Stomach (tissue), 9 donors: ENCODE data around the gene ASIP. TPM values are rescaled to one million over a fixed set of nuclear protein-coding genes. Genes with fewer than 3 reads are reported as not detected.

ENCODE experiments used
- DNase-seq, 2 donors: peaks; one replicate each; pipeline versions ENCODE4 v3.0.0 to v3.0.0-alpha.2; 2013 to 2019
- H3K27ac ChIP-seq, 5 donors: fragments of 200-600 bp in 4 of 5; sonication (generic) in 4 of 5; one replicate each; pipeline ENCODE4 v1.5.1; 2013 to 2019; ENCODE audit warnings: mild to moderate bottlenecking in 1 of 5, moderate library complexity in 1 of 5
- H3K27me3 ChIP-seq, 3 donors: fragments of 200-600 bp; sonication (generic); one replicate each; pipeline ENCODE4 v1.5.1; 2017 to 2019; ENCODE audit warnings: mixed run types in 1 of 3
- H3K36me3 ChIP-seq, 4 donors: fragments of 200-600 bp; sonication (generic); 1 replicate in 3 of 4; 2 replicates in 1 of 4; pipeline ENCODE4 v1.5.1; 2016 to 2019
- H3K4me1 ChIP-seq, 4 donors: fragments of 200-600 bp; sonication (generic); one replicate each; pipeline ENCODE4 v1.5.1; 2016 to 2019
- H3K4me3 ChIP-seq, 4 donors: fragments of 200-600 bp; sonication (generic) in 3 of 4; one replicate each; pipeline ENCODE4 v1.5.1; 2016 to 2019; ENCODE audit warnings: mild to moderate bottlenecking in 1 of 4
- H3K9me3 ChIP-seq, 4 donors: fragments of 200-600 bp; sonication (generic); one replicate each; pipeline ENCODE4 v1.5.1; 2016 to 2019
- EP300 ChIP-seq: sonication (generic); formaldehyde crosslinking; IDR thresholded peaks from one replicate; pipeline ENCODE4 v1.6.1; 2017; ENCODE audit warnings: antibody characterized with exemption
- POLR2A ChIP-seq, 4 donors: fragments of 450-650 bp; IDR thresholded peaks; one replicate each; pipeline ENCODE4 v1.6.1; 2016; ENCODE audit warnings: antibody characterized with exemption in 4 of 4, control low read depth in 2 of 4, mild to moderate bottlenecking in 1 of 4, moderate library complexity in 1 of 4
- POLR2AphosphoS5 ChIP-seq, 3 donors: sonication (generic); formaldehyde crosslinking; IDR thresholded peaks; one replicate each; pipeline ENCODE4 v1.6.1; 2016; ENCODE audit warnings: antibody characterized with exemption in 3 of 3
- WGBS, 5 donors: extraction: QIAGEN DNeasy Blood & Tissue Kit in 3 of 5; methylation state at CpG; one replicate each; pipeline versions ENCODE4 v1.1.5 to v1.1.7; 2013 to 2018; 5-methylcytosine and 5-hydroxymethylcytosine counted together
- intact Hi-C: fragments of 100-400 bp; cut with DNase I; formaldehyde crosslinking; loops from one replicate; pipeline ENCODE4 v1.15.1; 2023; ENCODE audit warnings: low total_unique reads
- polyA plus RNA-seq, 3 donors: library from polyadenylated mRNA; stranded (reverse); fragments of 200-250 nt; gene quantifications; one replicate each; pipeline ENCODE4 v1.2.3, GENCODE V29; 2013
- total RNA-seq, 5 donors: library from RNA; depleted of rRNA; stranded (reverse); fragments of >200 nt; gene quantifications; one replicate each; pipeline versions ENCODE4 v1.1.0 to v1.2.3, GENCODE V29; 2014 to 2016
- TF ChIP-seq, protein P1 (sequence below), 7 experiments: fragments of 450-650 bp in 4 of 7; fragments of 200-600 bp in 3 of 7; sonication (generic) in 3 of 7; IDR thresholded peaks; one replicate each; pipeline ENCODE4 v1.5.1; 2016 to 2019; ENCODE audit warnings: antibody characterized with exemption in 7 of 7, control low read depth in 2 of 7, mild to moderate bottlenecking in 1 of 7
- donor health status: healthy with polysubstance abuse.
- donor health status: Bipolar disorder and iron deficiency.
- donor health status: healthy.

The ASIP gene
- total and polyA plus RNA-seq, 8 donors: 0.35 to 1.1 TPM; not detected in 6

DNA sequence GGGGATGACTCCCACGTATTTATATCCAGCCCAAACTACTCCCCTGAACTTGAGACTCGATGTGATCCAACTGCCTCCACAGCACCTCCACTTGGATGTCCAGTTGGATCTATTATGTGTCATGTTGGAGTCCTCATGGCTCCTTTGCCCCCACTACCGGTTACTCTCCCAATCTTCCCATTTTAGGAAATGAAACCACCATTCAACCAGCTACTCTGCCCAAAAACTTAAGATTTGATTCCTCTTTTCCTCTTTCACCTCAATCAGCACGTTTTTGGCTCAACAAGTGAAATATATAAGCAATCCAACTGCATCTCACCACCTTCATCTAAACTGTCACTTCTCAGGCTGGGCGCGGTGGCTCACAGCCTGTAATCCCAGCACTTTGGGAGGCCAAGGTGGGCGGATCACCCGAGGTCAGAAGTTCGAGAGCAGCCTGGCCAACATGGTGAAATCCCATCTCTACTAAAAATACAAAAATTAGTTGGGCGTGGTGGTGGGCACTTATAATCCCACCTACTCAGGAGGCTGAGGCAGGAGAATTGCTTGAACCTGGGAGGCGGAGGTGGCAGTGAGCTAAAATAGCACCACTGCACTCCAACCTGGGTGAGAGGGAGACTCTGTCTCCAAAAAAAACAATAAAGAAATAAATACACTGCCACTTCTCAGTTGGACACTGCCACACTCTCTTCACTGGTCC is 58.5 kb downstream of the ASIP start:
- DNase-seq: no peak
- 85 to 88% (median 86%) methylated on average over 11 of the region's 11 CpGs for WGBS, 5 donors
- peaks cover 19 to 35% (median 28%) of the 10 kb centered on the region in 4 donors for H3K4me1 ChIP-seq
- H3K4me3 ChIP-seq: no peak overlapping the region
- H3K36me3 ChIP-seq: peaks cover 0 to 9% (median 8%) of the 10 kb centered on the region in 4 donors
- TF ChIP-seq, protein P1, sequence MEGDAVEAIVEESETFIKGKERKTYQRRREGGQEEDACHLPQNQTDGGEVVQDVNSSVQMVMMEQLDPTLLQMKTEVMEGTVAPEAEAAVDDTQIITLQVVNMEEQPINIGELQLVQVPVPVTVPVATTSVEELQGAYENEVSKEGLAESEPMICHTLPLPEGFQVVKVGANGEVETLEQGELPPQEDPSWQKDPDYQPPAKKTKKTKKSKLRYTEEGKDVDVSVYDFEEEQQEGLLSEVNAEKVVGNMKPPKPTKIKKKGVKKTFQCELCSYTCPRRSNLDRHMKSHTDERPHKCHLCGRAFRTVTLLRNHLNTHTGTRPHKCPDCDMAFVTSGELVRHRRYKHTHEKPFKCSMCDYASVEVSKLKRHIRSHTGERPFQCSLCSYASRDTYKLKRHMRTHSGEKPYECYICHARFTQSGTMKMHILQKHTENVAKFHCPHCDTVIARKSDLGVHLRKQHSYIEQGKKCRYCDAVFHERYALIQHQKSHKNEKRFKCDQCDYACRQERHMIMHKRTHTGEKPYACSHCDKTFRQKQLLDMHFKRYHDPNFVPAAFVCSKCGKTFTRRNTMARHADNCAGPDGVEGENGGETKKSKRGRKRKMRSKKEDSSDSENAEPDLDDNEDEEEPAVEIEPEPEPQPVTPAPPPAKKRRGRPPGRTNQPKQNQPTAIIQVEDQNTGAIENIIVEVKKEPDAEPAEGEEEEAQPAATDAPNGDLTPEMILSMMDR (IDR thresholded peaks at IDR 0.05): no peak
- no peak for TF ChIP-seq POLR2AphosphoS5 (IDR thresholded peaks at IDR 0.05)
- no peak for TF ChIP-seq EP300
- TF ChIP-seq POLR2A (IDR thresholded peaks at IDR 0.05): no peak
- no peaks in the 10 kb centered on the region for H3K27me3 ChIP-seq
- intact Hi-C loops: no loop called here
- no peaks in the 10 kb centered on the region for H3K9me3 ChIP-seq
- no peak overlapping the region for H3K27ac ChIP-seq

DNA sequence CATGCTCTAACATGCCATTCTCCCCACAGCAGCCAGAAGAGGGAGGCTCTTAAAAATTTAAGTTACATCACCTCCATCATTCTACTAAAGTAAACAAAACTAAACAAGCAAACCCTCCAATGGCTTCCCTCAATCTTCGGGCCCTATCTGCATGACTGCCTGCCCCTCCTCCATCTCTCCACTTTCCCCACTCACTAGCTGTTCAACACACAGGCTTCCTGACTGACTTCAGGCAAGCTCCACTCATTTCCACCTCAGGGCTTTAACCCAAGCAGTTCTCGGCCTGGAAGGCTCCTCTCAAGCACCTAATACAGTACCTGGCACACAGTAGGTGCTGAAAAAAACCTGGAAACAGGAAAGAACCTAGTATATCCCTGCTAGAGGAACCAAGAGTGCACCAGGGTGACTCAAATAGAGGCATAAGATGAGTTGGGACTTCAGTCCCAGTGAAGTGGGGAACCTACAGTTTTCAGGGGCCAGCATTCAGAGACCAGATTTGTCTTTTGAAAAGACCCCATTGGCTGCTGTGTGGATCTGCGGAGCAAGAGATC is 59.1 kb downstream of the ASIP start:
- TF ChIP-seq POLR2AphosphoS5 (IDR thresholded peaks at IDR 0.05): no peak
- TF ChIP-seq, protein P1 (IDR thresholded peaks at IDR 0.05): no peak
- no peak for TF ChIP-seq POLR2A (IDR thresholded peaks at IDR 0.05)
- TF ChIP-seq EP300: no peak
- WGBS, 5 donors: 62 to 71% (median 70%) methylated on average over 3 of the region's 3 CpGs
- intact Hi-C loops: no loop called here
- Histone ChIP-seq H3K4me3 (no peak overlapping the region), H3K4me1 (peaks cover 19 to 36% (median 28%) of the 10 kb centered on the region in 4 donors), H3K36me3 (peaks cover 0 to 3% (median 2%) of the 10 kb centered on the region in 4 donors), H3K27ac (no peak overlapping the region), H3K27me3 (no peaks in the 10 kb centered on the region), H3K9me3 (no peaks in the 10 kb centered on the region)
- peak in 1 of 2 donors; percentile 27 for DNase-seq

DNA sequence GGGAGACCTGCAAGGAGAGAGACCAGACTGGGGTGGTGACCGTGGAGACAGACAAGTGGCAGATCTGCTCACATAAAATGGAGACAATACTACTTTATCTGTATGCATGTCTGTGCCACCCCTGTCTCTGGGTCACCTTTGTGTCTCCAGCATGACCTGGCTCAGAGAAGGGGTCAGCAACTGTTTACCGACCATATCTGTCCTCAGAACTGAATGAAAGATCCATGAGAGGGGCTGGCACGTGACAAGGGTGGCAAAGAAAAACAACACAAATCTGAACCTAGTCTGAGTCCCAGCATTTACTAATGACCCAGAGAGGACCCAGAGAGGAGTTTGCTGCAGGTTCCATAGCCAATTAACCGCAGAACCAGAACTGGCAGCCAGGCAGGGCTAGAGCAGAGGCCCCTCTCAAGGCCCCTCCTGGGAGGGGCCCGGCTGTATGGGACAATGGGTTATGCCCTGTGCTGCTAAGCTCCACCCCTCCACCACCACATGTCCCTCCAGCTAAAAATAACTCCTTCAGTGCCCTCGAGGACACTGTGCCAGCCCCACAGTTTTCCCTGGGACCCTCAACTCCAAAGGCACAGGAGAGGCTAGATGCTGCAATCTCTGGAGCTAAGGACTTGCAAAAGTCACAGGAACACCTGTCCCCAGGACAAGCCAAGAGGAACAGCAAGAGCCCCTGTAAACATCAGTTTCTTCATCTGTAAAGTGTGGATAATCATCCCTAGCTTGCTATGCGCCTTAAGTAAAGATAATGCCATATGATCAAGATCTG is 59.8 kb downstream of the ASIP start:
- DNase-seq: peak in 1 of 2 donors; percentile 56
- H3K36me3 ChIP-seq: no peaks in the 10 kb centered on the region
- TF ChIP-seq POLR2A (IDR thresholded peaks at IDR 0.05): no peak
- no peak for TF ChIP-seq POLR2AphosphoS5 (IDR thresholded peaks at IDR 0.05)
- no peak for TF ChIP-seq EP300
- TF ChIP-seq, protein P1 (IDR thresholded peaks at IDR 0.05): no peak
- peak overlapping the region in 1 of 4 donors; percentile 78 for H3K4me3 ChIP-seq
- intact Hi-C loops: no loop called here
- peak overlapping the region in 1 of 5 donors; percentile 5 for H3K27ac ChIP-seq
- no peaks in the 10 kb centered on the region for H3K27me3 ChIP-seq
- H3K9me3 ChIP-seq: no peaks in the 10 kb centered on the region
- 29 to 51% (median 42%) methylated on average over 7 of the region's 7 CpGs for WGBS, 5 donors
- peaks cover 19 to 39% (median 28%) of the 10 kb centered on the region in 4 donors for H3K4me1 ChIP-seq

DNA sequence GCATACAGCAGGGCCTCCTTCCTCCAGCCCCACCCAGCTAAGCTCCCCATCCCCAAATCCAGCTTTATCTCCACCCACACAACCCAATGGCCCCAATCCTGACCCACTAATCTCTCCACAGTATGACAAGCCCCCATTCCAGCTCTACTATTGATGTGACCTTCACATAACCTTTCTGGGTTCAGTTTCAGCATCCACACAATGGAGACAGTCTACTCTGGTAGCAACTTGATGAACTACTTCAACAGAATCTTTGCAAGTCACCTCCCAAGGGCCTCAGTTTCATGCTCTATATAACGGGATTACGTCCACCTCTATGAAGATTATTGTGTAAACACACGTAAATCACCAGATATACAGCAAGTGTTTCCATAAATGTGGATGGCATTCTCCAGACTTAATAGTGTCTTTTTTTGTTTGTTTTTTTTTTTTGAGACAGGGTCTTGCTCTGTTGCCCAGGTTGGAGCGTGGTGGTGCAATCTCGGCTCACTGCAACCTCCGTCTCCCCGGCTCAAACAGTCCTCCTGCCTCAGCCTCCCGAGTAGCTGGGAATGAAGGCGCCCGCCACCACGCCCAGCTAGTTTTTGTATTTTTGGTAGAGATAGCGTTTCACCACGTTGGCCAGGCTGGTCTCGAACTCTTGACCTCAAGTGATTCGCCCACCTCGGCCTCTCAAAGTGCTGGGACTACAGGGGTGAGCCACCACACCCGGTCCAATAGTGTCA is 60.5 kb downstream of the ASIP start:
- DNase-seq: no peak
- Histone ChIP-seq H3K27me3 (no peaks in the 10 kb centered on the region), H3K9me3 (no peaks in the 10 kb centered on the region), H3K4me3 (peak overlapping the region; percentile 78 to 83 (median 83)), H3K36me3 (no peaks in the 10 kb centered on the region), H3K4me1 (peaks cover 19 to 39% (median 28%) of the 10 kb centered on the region in 4 donors), H3K27ac (peak overlapping the region in 3 of 5 donors; percentile 5 to 95 (median 24))
- WGBS, 5 donors: 72 to 80% (median 75%) methylated on average over 16 to 17 of the region's 17 CpGs
- intact Hi-C loops: no loop called here
- TF ChIP-seq POLR2AphosphoS5 (IDR thresholded peaks at IDR 0.05): no peak
- TF ChIP-seq, protein P1 (IDR thresholded peaks at IDR 0.05): no peak
- TF ChIP-seq POLR2A (IDR thresholded peaks at IDR 0.05): no peak
